ENCODE results near the gene COL23A1. TPM values are rescaled to one million over a fixed set of nuclear protein-coding genes. Genes with fewer than 3 reads are reported as not detected.

COL23A1 gene
- total and polyA plus RNA-seq, 2 experiments from 2014 or later, result 4.8 to 8.2 TPM

- Mint-ChIP-seq H3K4me3 (no peak overlapping the region), H3K27ac (no peak overlapping the region), H3K9me3 (no peaks in the 10 kb centered on the region), H3K36me3 (ENCODE audit: low read depth) (no peaks in the 10 kb centered on the region), H3K27me3 (ENCODE audit: insufficient read depth, low read depth, poor library complexity) (peaks cover 7% of the 10 kb centered on the region), H3K4me1 (peaks cover 25% of the 10 kb centered on the region)
- Histone ChIP-seq H3K27ac (ENCODE audit: low read depth) (no peak overlapping the region), H3K4me2 (no peak overlapping the region), H4K20me1 (replicated peaks; ENCODE audit: insufficient read depth) (no peaks in the 10 kb centered on the region), H3F3A (replicated peaks; ENCODE audit: low read depth) (0 out of 2 replicates have a peak, but pooled peaks cover under 1% of the 10 kb centered on the region), H3K79me2 (replicated peaks; ENCODE audit: insufficient read depth) (no peaks in the 10 kb centered on the region), H3K9me2 (ENCODE audit: insufficient read depth) (no peaks in the 10 kb centered on the region), H3K4me3 (no peak overlapping the region), H2AFZ (no peak overlapping the region), H3K27me3 (ENCODE audit: insufficient read depth) (no peaks in the 10 kb centered on the region), H3K36me3 (ENCODE audit: insufficient read depth) (no peaks in the 10 kb centered on the region), H3K4me1 (ENCODE audit: insufficient read depth) (peaks cover 3% of the 10 kb centered on the region)
- ATAC-seq, result no peak
- no peak for DNase-seq (ENCODE audit: low spot score)
- no peak for TF ChIP-seq NANOG (IDR thresholded peaks at IDR 0.05; ENCODE audit: borderline replicate concordance)
- TF ChIP-seq ZNF331 (CRISPR knock-in tag; IDR thresholded peaks at IDR 0.05; ENCODE audit: low read depth), result no peak
- no peak for TF ChIP-seq CREB1 (CRISPR knock-in tag; IDR thresholded peaks at IDR 0.05; ENCODE audit: low read depth)
- TF ChIP-seq CTCF (conservative IDR thresholded peaks at IDR 0.05; ENCODE audit: low read depth in 2 of 2), result no peak
- TF ChIP-seq ZNF462 (CRISPR knock-in tag; IDR thresholded peaks at IDR 0.05), result no peak
- TF ChIP-seq ETS1 (IDR thresholded peaks at IDR 0.05), result no peak
- TF ChIP-seq EZH2phosphoT487 (IDR thresholded peaks at IDR 0.05; ENCODE audit: unreplicated experiment), result no peak
- TF ChIP-seq STAT1 (IDR thresholded peaks at IDR 0.05; ENCODE audit: unreplicated experiment), result no peak
- TF ChIP-seq ZNF114 (CRISPR knock-in tag; IDR thresholded peaks at IDR 0.05), result no peak
- no peak for TF ChIP-seq EZH2 (IDR thresholded peaks at IDR 0.05; ENCODE audit: low read depth, unreplicated experiment)
These were observed 122.0 kb downstream of the COL23A1 start for GRCh38 chr5:178468196-178468685.

Measured in GM23338 (cell line).